Measurements from ENCODE around the gene LAMA4.

LAMA4 gene

GRCh38 chr6:112291161-112291762 lies 36.9 kb upstream of the LAMA4 start:
- no peak for TF ChIP-seq CTCF (IDR thresholded peaks at IDR 0.05)

DNA sequence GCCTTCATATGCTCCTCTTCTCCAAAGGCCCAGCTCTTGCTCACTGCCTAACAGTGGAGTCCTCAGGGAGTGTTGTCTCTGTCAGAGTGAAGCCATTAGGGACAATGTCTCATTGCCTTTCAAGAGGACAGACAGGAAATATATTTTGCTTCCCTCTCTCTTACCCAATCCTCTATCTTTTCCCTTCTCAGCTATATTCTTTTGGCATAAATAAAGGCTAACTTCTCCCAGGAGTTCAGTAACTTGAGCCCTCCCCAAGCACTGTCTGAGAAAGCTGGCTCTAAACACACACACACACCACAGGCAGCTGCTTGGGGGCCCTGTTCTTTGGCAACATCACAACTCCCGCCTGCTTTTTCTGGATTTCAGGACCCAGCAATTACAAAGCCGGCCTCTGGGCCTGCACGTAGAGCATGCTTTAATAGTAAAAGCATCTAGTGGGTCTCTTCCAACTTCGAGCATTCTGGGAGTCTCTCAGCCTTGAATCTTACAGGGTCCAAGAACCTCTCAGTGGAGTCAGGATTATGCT lies 34.7 kb upstream of the LAMA4 start:
- no peak for TF ChIP-seq CTCF (IDR thresholded peaks at IDR 0.05)

DNA sequence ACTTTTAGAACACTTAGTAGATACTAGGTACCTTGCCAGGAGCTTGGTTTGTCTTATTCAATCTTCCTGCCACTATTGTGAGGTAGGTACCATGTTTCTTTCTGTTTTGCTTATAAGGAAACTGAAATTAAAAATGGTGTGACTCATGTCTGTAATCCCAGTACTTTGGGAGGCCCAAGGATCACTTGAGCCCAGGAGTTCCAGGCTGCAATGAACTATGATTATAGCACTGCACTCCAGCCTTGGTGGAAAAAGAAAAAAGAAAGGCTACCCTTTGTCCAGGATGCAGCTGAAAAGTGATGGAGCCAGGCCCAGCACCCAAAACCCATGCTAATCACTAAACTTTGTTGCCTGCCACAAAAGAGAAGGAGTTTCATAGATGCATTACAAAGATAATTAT lies 34.1 kb upstream of the LAMA4 start:
- TF ChIP-seq CTCF (IDR thresholded peaks at IDR 0.05), result no peak

DNA sequence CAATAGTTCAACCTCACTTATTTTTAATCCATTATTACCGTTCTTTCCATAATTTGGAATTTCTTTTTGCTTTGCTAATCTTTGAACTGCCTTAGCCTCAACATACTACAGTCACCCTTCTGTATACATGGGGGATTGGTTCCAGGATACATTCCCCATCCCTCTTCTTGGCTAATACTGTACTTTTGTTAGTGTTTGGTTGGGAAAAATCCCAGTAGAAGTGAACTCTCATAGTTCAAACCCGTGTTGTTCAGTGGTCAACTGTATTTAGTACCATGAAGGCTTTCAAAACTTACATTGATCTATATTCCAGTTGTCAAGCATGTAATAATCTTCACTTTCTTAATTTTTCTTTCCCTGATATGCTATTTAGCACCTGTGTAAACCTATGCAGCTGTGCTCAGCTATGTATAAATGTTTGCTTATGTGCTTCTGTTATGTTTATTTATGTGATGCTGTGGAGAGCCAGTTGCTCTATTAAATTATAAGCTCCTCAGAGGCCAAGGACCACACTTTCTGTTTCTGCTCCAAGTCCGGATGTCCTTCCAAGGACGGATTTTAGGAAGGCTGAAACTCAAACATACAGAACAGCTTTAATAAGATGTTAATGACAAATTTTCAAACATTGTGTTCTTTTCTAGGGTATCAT lies 33.3 kb upstream of the LAMA4 start:
- TF ChIP-seq CTCF (IDR thresholded peaks at IDR 0.05), result no peak

DNA sequence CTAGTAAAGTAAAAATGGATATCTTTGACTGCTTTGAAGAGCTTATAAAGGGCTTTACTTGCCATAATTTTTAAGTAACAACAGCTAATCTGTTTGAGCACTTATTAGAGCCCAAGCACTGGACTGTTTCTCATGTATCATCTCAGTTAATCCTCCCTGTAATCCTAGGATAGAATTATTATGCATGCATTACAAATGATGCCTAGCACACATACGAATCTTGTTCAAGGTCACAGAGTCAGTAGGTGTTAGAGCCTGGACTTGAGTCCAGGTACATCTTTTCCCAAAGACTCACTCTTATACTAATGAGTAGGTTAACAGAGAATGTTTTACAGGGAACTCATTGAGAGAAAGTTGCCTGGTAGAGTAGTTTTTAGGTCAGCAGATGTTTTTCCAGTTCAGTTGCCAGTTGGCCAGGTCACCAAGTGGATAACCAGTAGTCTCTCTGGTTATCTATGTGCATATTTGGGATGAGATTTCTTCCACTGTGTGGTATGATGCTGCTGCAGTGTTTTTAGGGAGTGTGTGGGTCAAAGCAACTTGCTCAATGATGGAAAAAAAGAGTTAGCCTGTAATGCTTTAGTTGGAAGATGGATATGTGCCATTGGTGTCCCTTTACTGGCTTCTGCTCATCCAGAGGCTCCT lies 32.3 kb upstream of the LAMA4 start:
- TF ChIP-seq CTCF (IDR thresholded peaks at IDR 0.05), result no peak

DNA sequence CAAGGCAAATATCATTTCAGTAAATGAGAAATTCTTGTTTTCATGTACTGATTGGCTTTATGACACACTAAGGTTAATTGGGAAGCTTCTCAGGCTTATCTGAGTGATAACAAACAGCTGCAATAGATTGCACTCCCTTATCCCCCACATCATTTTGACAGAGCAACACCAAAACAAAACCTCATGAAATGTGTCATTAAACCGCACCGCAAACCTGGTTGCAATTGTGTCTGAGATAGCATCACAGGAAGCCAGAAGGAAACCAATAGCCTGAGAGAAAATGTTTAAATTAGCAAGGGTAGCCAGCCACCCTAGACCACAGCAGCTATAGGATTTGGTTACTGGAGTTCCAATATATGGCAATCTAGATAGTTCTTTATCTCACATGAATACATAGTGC lies 31.6 kb upstream of the LAMA4 start:
- TF ChIP-seq CTCF (IDR thresholded peaks at IDR 0.05), result no peak

- TF ChIP-seq CTCF (IDR thresholded peaks at IDR 0.05), result no peak
Measured at GRCh38 chr6:112284603-112285002, 30.2 kb upstream of the LAMA4 start.

All from LNCAP (cell line).